Naive thymus-derived CD8-positive, alpha-beta T cell (primary cell): ENCODE results near the gene PIGL. TPM values are rescaled to one million over a fixed set of nuclear protein-coding genes. Genes with fewer than 3 reads are reported as not detected.

Experiments
- ATAC-seq, 2 donors: fragments of 150-1000 bp; cut with Tn5 transposase in 1 of 2; sonication (Bioruptor Pico), chemical (Tn5 transposase) in 1 of 2; 1 replicate in 1 of 2; 2 replicates in 1 of 2; pipeline ENCODE4 v1.10.0; 2021; ENCODE audit warnings: mild to moderate bottlenecking in 2 of 2, moderate library complexity in 2 of 2
- POLR2A ChIA-PET: fragments of 350-600 bp; sonication (Branson Sonifier 250); formaldehyde crosslinking; loops from one replicate; lab custom pipeline; 2021; ENCODE audit warnings: antibody characterized with exemption; lab: Charles Lee
- DNase-seq, 10 donors: peaks; one replicate each; pipeline versions ENCODE4 v3.0.0 to v3.0.0-alpha.2; 2020 to 2022
- H3K27ac Mint-ChIP-seq, 10 donors: one replicate each; pipeline ENCODE4 v1.8.0; 2020 to 2022; ENCODE audit warnings: mild to moderate bottlenecking in 10 of 10, mixed read lengths in 10 of 10, moderate library complexity in 4 of 10, inconsistent platforms in 1 of 10
- H3K27me3 Mint-ChIP-seq, 5 donors: one replicate each; pipeline ENCODE4 v1.8.0; 2021 to 2022; ENCODE audit warnings: mixed read lengths in 5 of 5
- H3K36me3 Mint-ChIP-seq, 3 donors: one replicate each; pipeline ENCODE4 v1.8.0; 2020 to 2022; ENCODE audit warnings: mixed read lengths in 3 of 3, mild to moderate bottlenecking in 2 of 3, inconsistent platforms in 1 of 3
- H3K4me1 Mint-ChIP-seq, 4 donors: one replicate each; pipeline ENCODE4 v1.8.0; 2021 to 2022; ENCODE audit warnings: mixed read lengths in 4 of 4
- H3K4me3 Mint-ChIP-seq, 10 donors: one replicate each; pipeline ENCODE4 v1.8.0; 2020 to 2022; ENCODE audit warnings: mild to moderate bottlenecking in 10 of 10, mixed read lengths in 10 of 10, moderate library complexity in 6 of 10, inconsistent platforms in 1 of 10
- H3K9me3 Mint-ChIP-seq, 9 donors: one replicate each; pipeline ENCODE4 v1.8.0; 2020 to 2022; ENCODE audit warnings: mixed read lengths in 9 of 9, mild to moderate bottlenecking in 3 of 9, inconsistent platforms in 1 of 9, moderate library complexity in 1 of 9
- microRNA-seq: library from miRNA; unstranded; fragments of <30 nt; microRNA quantifications from one replicate; pipeline ENCODE4 v1.2.0, GENCODE V29; 2022; ENCODE audit warnings: borderline microRNAs expressed
- polyA plus RNA-seq, 3 donors: library from polyadenylated mRNA; unstranded; fragments of 300-500 nt; fragmentation: Illumina TruSeq; gene quantifications; one replicate each; pipeline ENCODE4 v1.2.3, GENCODE V29; 2021
- total RNA-seq, 8 experiments: library from RNA in 2 of 8; stranded (reverse) in 2 of 8; gene quantifications; one replicate each; pipeline ENCODE4 v1.2.3 and lab custom pipeline; 2021 to 2026

Gene PIGL
- total and polyA plus RNA-seq, 5 experiments from 2014 or later: 9.2 to 98.2 (median 14.3) TPM

DNA sequence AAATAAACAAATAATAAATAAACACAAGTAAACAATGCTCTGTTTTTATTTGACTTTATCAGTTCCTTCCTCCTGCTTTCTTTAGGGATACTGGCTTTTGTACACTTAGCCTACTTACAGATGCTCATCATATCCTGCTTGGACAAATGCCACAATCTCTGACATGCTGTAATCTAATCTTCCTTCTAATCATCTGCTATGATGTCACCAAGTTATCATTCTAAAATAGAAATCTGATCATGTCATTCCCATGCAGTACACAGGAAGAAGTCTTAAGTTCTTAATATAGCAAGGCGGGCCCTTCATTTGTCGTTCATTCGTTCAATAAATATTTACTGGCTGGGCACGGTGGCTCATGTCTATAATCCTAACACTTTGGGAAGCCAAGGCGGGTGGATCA, 154.7 kb downstream of the PIGL start:
- H3K36me3 Mint-ChIP-seq: no peaks in the 10 kb centered on the region
- H3K9me3 Mint-ChIP-seq: no peaks in the 10 kb centered on the region
- H3K4me3 Mint-ChIP-seq: no peak overlapping the region
- POLR2A ChIA-PET: interaction anchor here (0.6 to 1.9 kb wide), 2 partner anchors 9 to 164 kb away, joined by 3 to 4 read pairs; partner anchors contain the start of gene UBB
- H3K4me1 Mint-ChIP-seq: no peaks in the 10 kb centered on the region
- DNase-seq (no peak), ATAC-seq (no peak)
- no peak overlapping the region for H3K27ac Mint-ChIP-seq
- peaks cover 0 to 6% (median 0%) of the 10 kb centered on the region in 5 donors for H3K27me3 Mint-ChIP-seq

GRCh38 chr17:16374146-16374938, 157.3 kb downstream of the PIGL start:
- no peaks in the 10 kb centered on the region for H3K9me3 Mint-ChIP-seq
- DNase-seq (no peak), ATAC-seq (no peak)
- POLR2A ChIA-PET: no interaction called here
- H3K4me3 Mint-ChIP-seq: no peak overlapping the region
- H3K4me1 Mint-ChIP-seq: no peaks in the 10 kb centered on the region
- no peaks in the 10 kb centered on the region for H3K36me3 Mint-ChIP-seq
- peaks cover 0 to 3% (median 0%) of the 10 kb centered on the region in 5 donors for H3K27me3 Mint-ChIP-seq
- no peak overlapping the region for H3K27ac Mint-ChIP-seq

Small RNA genes within 50 kb of the gene (microRNA-seq; reads per million reads assigned to microRNA genes)
- not detected for gene MIR1288

Other genes starting within 250 kb of the PIGL start
- 10 to 100 TPM; 37.3 to 37.6 TPM for gene ZSWIM7, start 217.5 kb upstream of the PIGL start, total RNA-seq
- gene ZSWIM7, start 217.5 kb upstream of the PIGL start, polyA plus RNA-seq: 10 to 100 TPM; 60.9 to 87.3 (median 69.3) TPM
- 10 to 100 TPM; 37.0 to 37.6 TPM for gene TTC19, start 217.4 kb upstream of the PIGL start, total RNA-seq
- 10 to 100 TPM; 31.6 to 39.6 (median 35.1) TPM for gene TTC19, start 217.4 kb upstream of the PIGL start, polyA plus RNA-seq
- gene NCOR1, start 1.7 kb upstream of the PIGL start, total RNA-seq: 100 to 1,000 TPM; 149 to 163 TPM
- gene NCOR1, start 1.7 kb upstream of the PIGL start, polyA plus RNA-seq: 100 to 1,000 TPM in 1 of 3 donors, 10 to 100 TPM in 2; 41.8 to 132 (median 73.7) TPM
- gene CENPV, start 136.3 kb downstream of the PIGL start, total RNA-seq: 10 to 100 TPM; 25.9 to 26.2 TPM
- 10 to 100 TPM; 24.7 to 30.9 (median 28.3) TPM for gene CENPV, start 136.3 kb downstream of the PIGL start, polyA plus RNA-seq
- 100 to 1,000 TPM; 724 to 751 TPM for gene UBB, start 163.9 kb downstream of the PIGL start, total RNA-seq
- 1,000 to 10,000 TPM; 1,803 to 2,753 (median 2,352) TPM for gene UBB, start 163.9 kb downstream of the PIGL start, polyA plus RNA-seq
- gene TRPV2, start 198.4 kb downstream of the PIGL start, total RNA-seq: 10 to 100 TPM; 60.9 to 65.0 TPM
- 100 to 1,000 TPM in 1 of 3 donors, 10 to 100 TPM in 2; 87.0 to 109 (median 90.6) TPM for gene TRPV2, start 198.4 kb downstream of the PIGL start, polyA plus RNA-seq